H9 (cell line): ENCODE measurements around the gene EIF3B. TPM values are rescaled to one million over a fixed set of nuclear protein-coding genes. Genes with fewer than 3 reads are reported as not detected.

Experiments
- DNase-seq: peaks from one replicate; pipeline ENCODE4 v3.0.0-alpha.2; 2017
- H2AFZ ChIP-seq: one replicate; pipeline ENCODE4 v1.6.1; 2013; ENCODE audit warnings: mild to moderate bottlenecking, low read length, control low read depth, moderate library complexity
- H2AK5ac ChIP-seq: 2 replicates; pipeline ENCODE4 v1.6.1; 2013; ENCODE audit warnings: low read length, control low read depth, mixed read lengths; ENCODE audit not compliant: insufficient read length
- H2BK120ac ChIP-seq: one replicate; pipeline ENCODE4 v1.6.1; 2013; ENCODE audit warnings: low read depth, mild to moderate bottlenecking, low read length, control low read depth, inconsistent platforms; ENCODE audit not compliant: poor library complexity, severe bottlenecking
- H2BK12ac ChIP-seq: 2 replicates; pipeline ENCODE4 v1.6.1; 2013; ENCODE audit warnings: low read length, control low read depth, mixed read lengths, low read depth; ENCODE audit not compliant: insufficient read length
- H2BK15ac ChIP-seq: 2 replicates; pipeline ENCODE4 v1.6.1; 2013; ENCODE audit warnings: low read depth, low read length, control low read depth
- H2BK20ac ChIP-seq: one replicate; pipeline ENCODE4 v1.6.1; 2013; ENCODE audit warnings: low read depth, mild to moderate bottlenecking, low read length, control low read depth, inconsistent platforms; ENCODE audit not compliant: poor library complexity, severe bottlenecking
- H2BK5ac ChIP-seq: 2 replicates; pipeline ENCODE4 v1.6.1; 2013; ENCODE audit warnings: low read length, control low read depth, mixed read lengths; ENCODE audit not compliant: insufficient read length
- H3K14ac ChIP-seq: 2 replicates; pipeline ENCODE4 v1.6.1; 2013; ENCODE audit warnings: low read length, control low read depth; ENCODE audit not compliant: insufficient read depth
- H3K18ac ChIP-seq: 2 replicates; pipeline ENCODE4 v1.6.1; 2013; ENCODE audit warnings: low read depth, mild to moderate bottlenecking, mixed read lengths, low read length, control low read depth; ENCODE audit not compliant: insufficient read length
- H3K23ac ChIP-seq: 2 replicates; pipeline ENCODE4 v1.6.1; 2013; ENCODE audit warnings: low read length, control low read depth, mixed read lengths, low read depth; ENCODE audit not compliant: insufficient read length
- H3K23me2 ChIP-seq: 2 replicates; pipeline ENCODE4 v1.6.1; 2013; ENCODE audit warnings: low read depth, mild to moderate bottlenecking, mixed read lengths, low read length, control low read depth; ENCODE audit not compliant: insufficient read length, poor library complexity, severe bottlenecking
- H3K27ac ChIP-seq: 2 replicates; pipeline ENCODE4 v1.5.1; 2013; ENCODE audit warnings: low read length, control low read depth, mixed read lengths, low read depth; ENCODE audit not compliant: insufficient read length
- H3K27me3 ChIP-seq: 2 replicates; pipeline ENCODE4 v1.6.1; 2013; ENCODE audit warnings: low read length, control low read depth, inconsistent platforms; ENCODE audit not compliant: insufficient read depth
- H3K4ac ChIP-seq: 2 replicates; pipeline ENCODE4 v1.6.1; 2013; ENCODE audit warnings: low read depth, mild to moderate bottlenecking, control low read depth, inconsistent platforms, low read length, moderate library complexity
- H3K4me1 ChIP-seq: 2 replicates; pipeline ENCODE4 v1.6.1; 2013; ENCODE audit warnings: low read length, control low read depth, inconsistent platforms; ENCODE audit not compliant: insufficient read depth
- H3K4me2 ChIP-seq: 2 replicates; pipeline ENCODE4 v1.6.1; 2013; ENCODE audit warnings: low read length, control low read depth, mixed read lengths; ENCODE audit not compliant: insufficient read length, insufficient read depth
- H3K56ac ChIP-seq: 2 replicates; pipeline ENCODE4 v1.6.1; 2013; ENCODE audit warnings: low read depth, mild to moderate bottlenecking, mixed read lengths, low read length, control low read depth; ENCODE audit not compliant: insufficient read length
- H3K79me1 ChIP-seq: 2 replicates; pipeline ENCODE4 v1.6.1; 2013; ENCODE audit warnings: low read depth, mild to moderate bottlenecking, moderate library complexity, low read length, control low read depth, inconsistent platforms; ENCODE audit not compliant: insufficient read depth, poor library complexity, severe bottlenecking
- H3K79me2 ChIP-seq: 2 replicates; pipeline ENCODE4 v1.6.1; 2013; ENCODE audit warnings: low read length, control low read depth, inconsistent platforms; ENCODE audit not compliant: insufficient read depth
- H3K9ac ChIP-seq: 2 replicates; pipeline ENCODE4 v1.6.1; 2013; ENCODE audit warnings: low read length, control low read depth, mixed read lengths; ENCODE audit not compliant: insufficient read length; ENCODE audit errors: extremely low read depth
- H3K9me3 ChIP-seq: one replicate; pipeline ENCODE4 v1.6.1; 2013; ENCODE audit warnings: low read depth, low read length, inconsistent platforms; ENCODE audit not compliant: control insufficient read depth
- H3T11ph ChIP-seq: one replicate; pipeline ENCODE4 v1.6.1; 2013; ENCODE audit warnings: mild to moderate bottlenecking, low read length, control low read depth, inconsistent platforms
- H4K20me1 ChIP-seq: one replicate; pipeline ENCODE4 v1.6.1; 2013; ENCODE audit not compliant: control insufficient read depth, insufficient read length, insufficient read depth
- H4K5ac ChIP-seq: 2 replicates; pipeline ENCODE4 v1.6.1; 2013; ENCODE audit warnings: low read depth, mild to moderate bottlenecking, mixed read lengths, low read length, control low read depth; ENCODE audit not compliant: insufficient read length
- H4K8ac ChIP-seq: replicated peaks from 2 replicates; pipeline ENCODE4 v1.6.1; 2013; ENCODE audit warnings: low read length, control low read depth, mixed read lengths, low read depth; ENCODE audit not compliant: insufficient read length
- H4K91ac ChIP-seq: 2 replicates; pipeline ENCODE4 v1.6.1; 2013; ENCODE audit warnings: low read depth, mild to moderate bottlenecking, moderate library complexity, mixed read lengths, low read length, control low read depth; ENCODE audit not compliant: insufficient read length
- H3K27ac Mint-ChIP-seq, 3 experiments: 2 replicates in 2 of 3; 3 replicates in 1 of 3; pipeline ENCODE4 v1.8.0; 2020 to 2021; ENCODE audit warnings: mixed read lengths in 3 of 3, mild to moderate bottlenecking in 1 of 3, moderate library complexity in 1 of 3
- H3K27me3 Mint-ChIP-seq: 2 replicates; pipeline ENCODE4 v1.8.0; 2021; ENCODE audit warnings: low read depth, mild to moderate bottlenecking, moderate library complexity, mixed read lengths
- H3K36me3 Mint-ChIP-seq, 3 experiments: 2 replicates in 2 of 3; 3 replicates in 1 of 3; pipeline ENCODE4 v1.8.0; 2020 to 2021; ENCODE audit warnings: low read depth in 3 of 3, mixed read lengths in 3 of 3; ENCODE audit not compliant: insufficient read depth in 1 of 3
- H3K4me1 Mint-ChIP-seq, 2 experiments: 2 replicates each; pipeline ENCODE4 v1.8.0; 2020; ENCODE audit warnings: mixed read lengths in 2 of 2
- H3K4me3 Mint-ChIP-seq, 2 experiments: 2 replicates in 1 of 2; 3 replicates in 1 of 2; pipeline ENCODE4 v1.8.0; 2020 to 2021; ENCODE audit warnings: mild to moderate bottlenecking in 2 of 2, mixed read lengths in 2 of 2, moderate library complexity in 1 of 2
- H3K9me3 Mint-ChIP-seq, 2 experiments: 2 replicates in 1 of 2; 3 replicates in 1 of 2; pipeline ENCODE4 v1.8.0; 2020; ENCODE audit warnings: mild to moderate bottlenecking in 2 of 2, mixed read lengths in 2 of 2, moderate library complexity in 1 of 2
- CTCF ChIP-seq: fragments of 200-600 bp; sonication (generic); conservative IDR thresholded peaks from 3 replicates; pipeline ENCODE4 v1.8.0; 2021; ENCODE audit warnings: antibody characterized with exemption, mild to moderate bottlenecking
- WGBS: extraction: QIAGEN DNeasy Blood & Tissue Kit; methylation state at CpG from one replicate; pipeline ENCODE4 v1.1.7; 2013; ENCODE audit warnings: missing lambda C conversion rate, low lambda C conversion rate, mixed read lengths; ENCODE audit not compliant: insufficient read length; ENCODE audit errors: extremely low coverage; 5-methylcytosine and 5-hydroxymethylcytosine counted together
- total RNA-seq: library from RNA; stranded (reverse); gene quantifications from 2 replicates; pipeline ENCODE4 v1.2.1, GENCODE V29; 2021

Gene EIF3B
- total RNA-seq, 1 experiment from 2014 or later, result 337 TPM

GRCh38 chr7:2357571-2357970, 2.9 kb downstream of the EIF3B start:
- Histone ChIP-seq H2AK5ac (no peak overlapping the region), H4K20me1 (no peaks in the 10 kb centered on the region), H2AFZ (no peak overlapping the region), H4K5ac (no peak overlapping the region), H3K4ac (no peak overlapping the region), H4K8ac (no peak overlapping the region), H3K56ac (no peak overlapping the region), H3K27me3 (no peaks in the 10 kb centered on the region), H3K4me1 (no peaks in the 10 kb centered on the region), H3T11ph (no peak overlapping the region), H2BK15ac (no peak overlapping the region), H4K91ac (no peak overlapping the region), H3K79me1 (no peaks in the 10 kb centered on the region), H3K23me2 (peaks cover 3% of the 10 kb centered on the region), H3K4me2 (no peak overlapping the region), H2BK120ac (no peak overlapping the region), H2BK20ac (no peak overlapping the region), H3K9me3 (no peaks in the 10 kb centered on the region), H3K18ac (no peak overlapping the region), H3K23ac (no peak overlapping the region), H3K27ac (no peak overlapping the region), H2BK12ac (no peak overlapping the region), H3K79me2 (peaks cover 54% of the 10 kb centered on the region), H3K14ac (no peak overlapping the region), H3K9ac (no peak overlapping the region), H2BK5ac (no peak overlapping the region)
- Mint-ChIP-seq H3K36me3 (peaks cover 36 to 74% (median 55%) of the 10 kb centered on the region in 3 experiments), H3K4me1 (peaks cover 14 to 24% of the 10 kb centered on the region in 2 experiments), H3K9me3 (no peaks in the 10 kb centered on the region; a peak in 1 of 5 replicates), H3K27ac (peak overlapping the region in 1 of 3 experiments; percentile 16; a peak in 1 of 7 replicates), H3K4me3 (peak overlapping the region in 1 of 2 experiments; percentile 16; a peak in 2 of 5 replicates), H3K27me3 (no peaks in the 10 kb centered on the region)
- no peak for DNase-seq
- WGBS, result no CpG with 5 or more reads among the region's 6 CpGs
- TF ChIP-seq CTCF, result no peak
